Stimulated activated CD4-positive, alpha-beta T cell treated with anti-CD3 and anti-CD28 coated beads, Interleukin-2, amount 100 ng/mL, for 24 hours (primary cell): ENCODE results near the gene WWOX.
"Not testable (repeated sequence)": the region's sequence is repeated elsewhere in the genome, so short reads cannot be mapped to it uniquely, and the experiment has no call there.

Experiments
- DNase-seq, 2 donors: peaks; one replicate each; pipeline ENCODE4 v3.0.0-alpha.2; 2020

The WWOX gene

DNA sequence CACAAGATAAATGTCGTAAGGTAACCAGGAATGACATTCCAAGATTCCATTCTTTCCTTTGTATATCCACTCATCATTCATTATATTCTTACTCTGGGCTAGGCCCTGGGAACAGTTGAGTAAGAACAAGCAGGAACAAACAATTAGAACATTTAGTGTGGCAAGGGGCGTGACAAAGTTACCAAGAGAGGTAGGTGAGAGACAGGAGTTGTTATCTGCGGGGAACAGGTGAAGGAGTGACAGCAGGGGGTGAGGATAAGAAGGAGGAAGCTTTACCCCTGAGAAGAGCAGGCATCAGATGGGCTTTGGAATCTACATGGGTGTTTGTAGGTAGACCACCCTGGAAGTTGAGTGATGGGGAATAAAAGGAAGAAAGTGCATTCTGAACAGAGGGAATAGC lies 568.9 kb downstream of the WWOX start:
- DNase-seq: no peak

- no peak for DNase-seq
Observed at GRCh38 chr16:78669994-78670393, 570.5 kb downstream of the WWOX start.

DNA sequence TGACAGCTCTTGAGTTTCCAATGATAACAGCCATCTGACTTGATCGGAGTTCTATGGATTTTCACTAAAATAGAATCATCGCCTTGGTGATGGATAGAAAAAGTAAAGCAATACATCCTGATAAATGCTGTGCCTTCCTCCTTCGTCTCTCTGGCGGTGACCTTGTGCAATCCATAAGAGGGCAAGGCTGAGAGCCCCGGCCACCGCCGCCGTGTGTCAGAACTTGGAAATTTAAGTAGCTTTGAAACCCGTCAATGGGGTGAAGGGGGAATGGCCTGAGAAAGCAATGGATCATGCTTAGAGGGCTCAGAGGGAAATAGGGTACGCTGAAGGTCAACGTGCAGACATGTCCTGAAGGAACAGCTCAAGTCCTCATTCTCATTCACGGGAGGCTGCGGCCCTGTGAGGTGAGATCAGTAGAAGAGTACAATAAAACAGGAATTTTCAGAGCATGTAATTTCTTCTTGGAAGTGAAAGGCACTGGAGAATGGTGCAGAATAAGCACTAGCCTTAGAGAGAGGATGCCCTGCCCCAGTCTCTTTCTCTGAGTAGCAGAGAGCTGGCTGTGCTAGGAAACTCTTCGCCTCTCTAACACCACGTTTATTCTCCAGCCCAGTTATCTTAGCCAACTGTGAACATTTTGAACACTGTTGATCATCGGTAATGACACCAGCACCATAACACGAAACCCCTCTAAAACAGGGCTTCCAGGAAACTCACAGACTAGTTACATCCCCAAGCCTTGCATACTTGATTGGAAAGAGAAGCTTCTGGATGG lies 573.5 kb downstream of the WWOX start:
- no peak for DNase-seq

GRCh38 chr16:78673884-78674283 lies 574.4 kb downstream of the WWOX start:
- DNase-seq: no peak

GRCh38 chr16:78675312-78675711 lies 575.9 kb downstream of the WWOX start:
- no peak for DNase-seq

DNA sequence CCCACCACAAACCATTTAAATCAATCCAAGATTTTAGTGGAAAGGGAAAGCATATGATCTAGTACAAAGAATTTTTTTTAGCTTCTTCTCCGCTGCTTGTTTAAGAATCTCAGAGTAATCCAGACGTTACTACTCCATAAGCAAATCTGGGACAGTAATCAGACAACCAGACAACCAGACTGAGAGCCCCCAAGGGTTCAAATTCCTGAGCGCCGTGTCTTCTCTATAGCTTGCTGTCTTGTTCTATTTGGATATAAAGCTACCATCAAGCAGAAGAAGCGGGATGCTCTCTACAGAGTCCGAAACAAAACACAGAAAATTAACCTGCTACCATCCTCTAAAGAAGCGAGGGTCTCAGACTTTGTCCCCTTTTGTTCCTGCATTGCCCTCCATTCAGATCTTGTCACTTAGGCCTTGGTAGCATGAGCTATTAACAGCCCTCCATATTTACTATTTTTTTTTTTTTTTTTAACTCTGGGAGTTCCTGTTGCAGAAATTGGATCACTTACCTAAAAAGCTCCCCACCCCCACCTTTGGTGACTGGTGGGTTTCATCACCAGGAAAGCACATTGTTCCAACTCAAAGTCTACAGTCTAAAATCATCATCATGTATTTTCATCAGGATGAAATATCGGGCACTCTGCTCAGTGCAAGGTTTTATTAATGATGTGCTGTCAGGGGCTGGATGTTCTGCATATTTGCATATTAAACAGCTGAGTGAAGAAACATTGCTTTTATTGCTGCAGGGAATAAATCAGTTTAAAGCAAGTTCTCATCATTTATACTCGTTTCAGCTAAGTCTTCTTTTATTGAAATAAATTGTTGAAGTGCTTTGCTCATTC lies 576.7 kb downstream of the WWOX start:
- DNase-seq: no peak

DNA sequence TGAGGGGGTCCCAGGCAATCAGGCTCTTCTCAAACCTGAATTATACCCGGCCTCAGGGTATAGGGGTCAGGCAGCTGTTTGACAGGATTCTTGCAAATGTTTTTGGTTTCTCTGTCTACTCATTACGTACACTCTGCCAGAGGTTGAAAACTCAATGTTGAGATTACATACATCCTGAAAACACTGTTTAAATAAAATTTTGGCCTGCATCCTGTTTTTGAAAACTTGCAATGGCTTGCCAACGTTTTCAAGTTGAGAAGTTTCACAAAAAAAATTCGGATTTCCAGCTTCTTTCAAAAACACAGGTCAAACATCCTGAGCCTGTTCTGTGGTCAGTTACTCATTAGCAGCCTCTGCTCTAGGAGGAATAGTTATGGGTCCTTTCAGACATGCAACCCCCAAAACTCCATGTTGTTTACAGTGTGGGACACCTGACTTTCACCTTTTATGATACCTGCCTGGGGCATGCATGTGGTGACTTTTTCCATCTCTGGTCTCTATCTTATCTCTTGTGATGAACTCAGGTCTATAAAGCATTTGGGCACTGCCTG lies 577.8 kb downstream of the WWOX start:
- DNase-seq: no peak

- DNase-seq: no peak
Observed at GRCh38 chr16:78679546-78679945, 580.1 kb downstream of the WWOX start.

GRCh38 chr16:78681743-78682142 lies 582.3 kb downstream of the WWOX start:
- no peak for DNase-seq

DNA sequence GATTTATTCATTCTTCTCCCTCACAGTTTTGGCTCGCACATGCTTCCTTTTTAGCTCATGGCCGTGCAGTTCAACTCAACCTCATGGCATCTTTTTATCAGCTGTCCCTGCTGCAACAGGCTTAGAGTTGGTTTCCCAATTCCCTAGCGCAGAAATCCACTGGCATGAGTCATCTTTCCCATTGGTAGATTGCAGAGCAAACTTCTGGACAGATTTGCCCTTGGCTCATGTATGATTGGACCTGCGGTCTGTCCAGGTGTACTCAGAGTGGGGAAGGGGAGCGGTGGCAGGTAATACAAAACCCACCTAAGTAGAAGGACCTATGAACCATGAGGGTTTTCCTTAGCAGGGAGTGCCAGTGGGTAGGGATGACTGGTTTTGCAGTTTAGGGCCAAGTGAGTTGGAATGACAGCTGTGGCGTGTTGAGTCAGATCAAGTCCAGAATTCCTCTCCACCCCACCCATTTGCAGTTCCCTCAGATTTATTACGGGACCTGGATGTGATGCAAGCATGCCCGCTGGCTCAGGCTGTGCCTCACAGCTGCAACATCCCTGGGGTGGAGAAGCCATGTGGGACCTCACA lies 584.7 kb downstream of the WWOX start:
- DNase-seq: no peak

GRCh38 chr16:78684655-78685375 lies 585.4 kb downstream of the WWOX start:
- no peak for DNase-seq

- DNase-seq: no peak
Observed at GRCh38 chr16:78686601-78687000, 587.1 kb downstream of the WWOX start.

DNA sequence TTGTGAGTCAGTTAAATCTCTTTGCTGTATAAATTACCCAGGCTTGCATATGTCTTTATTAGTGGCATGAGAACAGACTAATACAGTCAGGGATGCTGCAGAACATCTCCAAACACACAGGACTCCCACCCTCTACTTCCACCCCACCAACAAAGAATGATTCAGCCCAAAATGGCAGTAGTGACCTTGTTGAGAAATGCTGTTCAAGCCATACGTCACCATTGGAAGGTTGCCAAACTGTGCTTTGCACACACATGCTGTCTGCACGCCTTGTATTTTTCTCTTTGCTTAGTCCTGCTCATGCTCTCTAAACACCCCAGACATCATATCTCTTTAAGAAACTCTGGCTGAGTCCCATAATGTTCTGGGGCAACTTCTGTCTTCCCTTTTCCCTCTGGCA lies 589.6 kb downstream of the WWOX start:
- DNase-seq: no peak

GRCh38 chr16:78689536-78689935 lies 590.1 kb downstream of the WWOX start:
- no peak for DNase-seq

DNA sequence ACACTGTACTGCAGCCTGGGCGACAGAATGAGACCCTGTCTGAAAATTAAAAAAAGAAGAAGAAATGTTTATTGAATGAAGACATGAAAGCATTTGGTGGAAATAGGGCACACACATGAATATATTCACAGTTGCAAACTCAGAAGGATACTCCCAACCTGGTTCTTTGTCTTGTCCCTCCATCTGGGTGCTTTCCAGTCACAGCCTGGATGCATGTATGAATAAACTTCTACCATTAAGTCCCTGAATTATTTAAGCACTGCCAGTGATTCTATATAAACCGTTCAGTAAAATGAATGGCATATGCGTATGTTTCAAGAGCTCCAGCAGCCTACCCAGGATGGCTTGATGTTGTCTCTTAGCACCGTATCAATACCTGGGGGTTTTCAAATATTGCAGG lies 591.1 kb downstream of the WWOX start:
- no peak for DNase-seq

GRCh38 chr16:78691746-78692145 lies 592.3 kb downstream of the WWOX start:
- not testable (repeated sequence) for DNase-seq

- no peak for DNase-seq
Observed at GRCh38 chr16:78693496-78693895, 594.0 kb downstream of the WWOX start.

DNA sequence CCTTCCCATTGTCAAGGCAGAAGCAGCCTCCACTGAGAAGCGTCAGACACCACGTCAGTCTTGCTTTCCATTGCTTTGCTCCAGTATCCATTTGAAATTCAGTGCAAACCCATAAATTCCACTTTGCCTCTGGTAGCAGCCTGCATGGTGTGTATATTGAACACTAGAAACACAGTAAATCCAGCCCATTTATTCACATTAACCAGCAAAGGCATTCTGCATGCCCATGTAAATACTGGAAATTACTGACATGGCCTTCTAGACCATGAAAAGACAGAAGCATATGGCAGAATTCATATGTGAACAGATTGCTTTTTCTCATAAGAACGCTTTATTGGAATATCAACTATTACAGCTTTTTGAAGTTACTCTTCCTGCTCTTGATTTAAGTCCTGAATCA lies 595.0 kb downstream of the WWOX start:
- DNase-seq: no peak

DNA sequence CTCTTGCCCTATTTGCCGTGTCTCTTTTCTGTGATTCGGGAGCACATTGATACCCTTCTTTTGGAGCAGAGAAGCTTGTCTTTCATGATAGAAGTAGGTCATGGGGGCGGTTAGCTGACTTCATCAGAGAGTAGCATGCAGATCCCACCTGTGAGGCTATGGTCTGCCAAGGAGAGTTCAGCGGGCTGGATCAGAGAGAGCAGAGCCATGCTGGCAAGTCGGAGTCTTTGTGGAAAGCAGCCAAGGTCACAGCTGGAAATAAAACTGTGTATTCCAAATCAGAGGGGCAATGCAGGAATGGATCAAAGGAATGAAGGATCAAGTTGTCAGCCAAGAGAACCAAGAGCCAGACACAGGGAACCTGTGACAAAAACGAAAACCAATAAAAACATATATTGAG lies 595.9 kb downstream of the WWOX start:
- DNase-seq: no peak

DNA sequence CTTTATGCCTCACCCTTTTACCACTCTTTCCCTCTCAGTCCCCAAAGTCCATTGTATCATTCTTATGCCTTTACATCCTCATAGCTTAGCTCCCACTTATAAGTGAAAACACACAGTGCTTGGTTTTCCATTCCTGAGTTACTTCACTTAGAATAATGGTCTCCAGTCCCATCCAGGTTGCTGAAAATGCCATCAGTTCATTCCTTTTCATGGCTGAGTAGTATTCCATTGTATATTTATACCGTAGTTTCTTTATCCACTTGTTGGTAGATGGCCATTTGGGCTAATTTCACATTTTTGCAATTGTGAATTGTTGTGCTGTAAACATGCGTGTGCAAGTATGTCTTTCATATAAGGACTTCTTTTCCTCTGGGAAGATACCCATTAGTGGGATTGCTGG lies 597.3 kb downstream of the WWOX start:
- DNase-seq: no peak

DNA sequence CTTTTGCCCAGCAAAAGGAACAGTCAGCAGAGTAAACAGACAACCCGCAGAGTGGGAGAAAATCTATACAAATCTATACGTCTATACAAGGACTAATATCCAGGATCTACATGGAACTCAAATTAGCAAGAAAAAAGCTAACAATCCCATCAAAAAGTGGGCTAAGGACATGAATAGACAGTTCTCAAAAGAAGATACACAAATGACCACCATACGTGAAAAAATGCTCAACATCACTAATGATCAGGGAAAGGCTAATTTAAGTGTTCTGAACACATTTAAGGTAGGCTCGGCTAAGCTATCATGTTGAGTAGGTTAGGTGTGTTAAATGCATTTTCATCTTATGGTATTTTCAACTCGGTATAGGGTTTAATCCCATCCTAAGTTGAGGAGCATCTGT lies 598.0 kb downstream of the WWOX start:
- no peak for DNase-seq

GRCh38 chr16:78703936-78704335 lies 604.5 kb downstream of the WWOX start:
- no peak for DNase-seq

DNA sequence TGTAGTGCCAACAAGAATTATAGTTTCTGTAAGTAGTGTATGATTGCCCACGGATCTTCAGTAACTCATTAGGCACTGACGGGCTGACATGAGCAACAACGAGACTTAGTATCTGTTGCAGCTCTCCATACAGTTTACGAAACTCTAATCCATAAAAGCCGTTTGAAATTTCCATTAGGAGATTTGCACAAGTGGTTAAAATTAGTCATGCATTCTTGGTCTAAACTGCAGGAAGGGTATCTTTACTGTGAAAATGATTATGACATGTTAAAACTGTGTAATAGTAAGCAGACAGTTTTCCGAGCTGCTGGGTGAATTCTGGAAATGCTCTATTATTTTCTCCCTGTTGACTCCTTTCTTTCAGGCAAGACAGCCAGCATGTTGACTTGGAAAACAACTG lies 605.0 kb downstream of the WWOX start:
- DNase-seq: no peak
